ENCODE measurements around the gene RABL3.

GRCh38 chr3:120659834-120660233 is 82.5 kb downstream of the RABL3 start:
- TF ChIP-seq EZH2 (IDR thresholded peaks at IDR 0.05), result no peak
- no peak for TF ChIP-seq POLR2AphosphoS5 (IDR thresholded peaks at IDR 0.05; ENCODE audit: borderline replicate concordance, low read depth, low read length)
